OCI-LY1 (cell line): ENCODE results near the gene G6PC3.

Experiments
- H2AFZ ChIP-seq: fragments of 200-600 bp; sonication (generic), shearing (Covaris generic); 2 replicates; pipeline ENCODE4 v1.6.0; 2014; ENCODE audit warnings: antibody characterized with exemption, mild to moderate bottlenecking, low read length
- H3F3A ChIP-seq: fragments of 200-600 bp; sonication (generic), shearing (Covaris generic); 2 replicates; pipeline ENCODE4 v1.6.0; 2014; ENCODE audit warnings: mild to moderate bottlenecking, antibody characterized with exemption, low read length, moderate library complexity; ENCODE audit not compliant: insufficient read depth
- H3K27ac ChIP-seq: fragments of 200-600 bp; sonication (generic); 2 replicates; pipeline ENCODE4 v1.5.1; 2014; ENCODE audit warnings: low read length, mixed run types, mild to moderate bottlenecking, low read depth; ENCODE audit not compliant: poor library complexity, severe bottlenecking
- H3K27me3 ChIP-seq: fragments of 200-600 bp; sonication (generic); 2 replicates; pipeline ENCODE4 v1.6.0; 2014; ENCODE audit warnings: antibody characterized with exemption, mild to moderate bottlenecking, low read length, moderate library complexity; ENCODE audit not compliant: insufficient read depth
- H3K36me3 ChIP-seq: fragments of 200-600 bp; sonication (generic); 2 replicates; pipeline ENCODE4 v1.6.1; 2014; ENCODE audit warnings: mild to moderate bottlenecking, antibody characterized with exemption, low read length, moderate library complexity, mixed read lengths; ENCODE audit not compliant: insufficient read depth
- H3K4me1 ChIP-seq: fragments of 200-600 bp; sonication (generic); 2 replicates; pipeline ENCODE4 v1.5.1; 2014; ENCODE audit warnings: mild to moderate bottlenecking, low read length, moderate library complexity; ENCODE audit not compliant: insufficient read depth, severe bottlenecking
- H3K4me2 ChIP-seq: fragments of 200-600 bp; sonication (generic), shearing (Covaris generic); 2 replicates; pipeline ENCODE4 v1.6.1; 2014; ENCODE audit warnings: low read length
- H3K4me3 ChIP-seq: fragments of 200-600 bp; sonication (generic); 2 replicates; pipeline ENCODE4 v1.5.1; 2014; ENCODE audit warnings: low read length, low read depth, mild to moderate bottlenecking, mixed read lengths; ENCODE audit not compliant: poor library complexity, severe bottlenecking
- H3K79me2 ChIP-seq: fragments of 200-600 bp; shearing (Covaris generic); 2 replicates; pipeline ENCODE4 v1.6.1; 2016; ENCODE audit warnings: mixed run types, low read length, mixed read lengths; ENCODE audit not compliant: insufficient read depth
- H3K9ac ChIP-seq: fragments of 200-600 bp; sonication (generic), shearing (Covaris generic); 2 replicates; pipeline ENCODE4 v1.6.1; 2014; ENCODE audit warnings: mild to moderate bottlenecking, low read length, mixed read lengths
- H3K9me2 ChIP-seq: fragments of 200-600 bp; sonication (generic), shearing (Covaris generic); 2 replicates; pipeline ENCODE4 v1.6.1; 2014; ENCODE audit warnings: low read depth, mild to moderate bottlenecking, low read length, mixed read lengths
- H3K9me3 ChIP-seq: fragments of 200-600 bp; shearing (Covaris generic); 2 replicates; pipeline ENCODE4 v1.6.1; 2014; ENCODE audit warnings: low read length, mixed read lengths
- H4K20me1 ChIP-seq: fragments of 200-600 bp; sonication (generic), shearing (Covaris generic); 2 replicates; pipeline ENCODE4 v1.6.0; 2016; ENCODE audit warnings: mild to moderate bottlenecking, low read length; ENCODE audit not compliant: insufficient read depth
- EZH2 ChIP-seq: fragments of 200-600 bp; sonication (generic), shearing (Covaris generic); IDR thresholded peaks from 2 replicates; pipeline ENCODE4 v1.8.0; 2017; ENCODE audit warnings: borderline replicate concordance, mixed run types, mild to moderate bottlenecking, antibody characterized with exemption, low read length, moderate library complexity, mixed read lengths
- TF ChIP-seq, protein P1 (sequence below): fragments of 200-600 bp; sonication (generic), shearing (Covaris generic); IDR thresholded peaks from 2 replicates; pipeline ENCODE4 v1.5.1; 2017; ENCODE audit warnings: mild to moderate bottlenecking, antibody characterized with exemption, low read length, moderate library complexity, mixed read lengths

The G6PC3 gene

DNA sequence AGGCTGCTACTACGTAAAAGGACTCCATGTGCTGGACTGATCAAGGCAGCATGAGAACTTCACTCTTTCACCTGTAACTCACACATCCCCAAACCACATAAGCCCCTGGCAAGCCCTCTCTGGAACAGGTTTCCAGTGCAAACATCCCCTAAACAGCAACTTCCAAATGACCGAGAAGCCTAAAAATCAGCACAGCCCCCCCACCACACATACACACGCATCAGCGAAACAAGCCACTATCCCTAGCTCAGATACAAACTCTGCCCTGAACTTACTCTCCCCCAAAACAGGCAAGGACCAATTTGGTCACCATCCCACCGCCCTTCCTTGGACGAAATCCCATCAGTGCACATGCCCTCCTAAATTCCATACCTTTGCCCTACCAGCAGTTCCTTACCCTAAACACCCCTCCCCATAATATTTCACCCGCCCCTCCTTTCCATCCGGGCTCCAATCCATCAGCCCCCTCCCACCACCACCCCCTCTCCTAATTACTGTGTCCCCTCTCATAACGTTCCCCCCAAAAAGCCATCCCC lies 4.8 kb upstream of the G6PC3 start:
- TF ChIP-seq, protein P1, sequence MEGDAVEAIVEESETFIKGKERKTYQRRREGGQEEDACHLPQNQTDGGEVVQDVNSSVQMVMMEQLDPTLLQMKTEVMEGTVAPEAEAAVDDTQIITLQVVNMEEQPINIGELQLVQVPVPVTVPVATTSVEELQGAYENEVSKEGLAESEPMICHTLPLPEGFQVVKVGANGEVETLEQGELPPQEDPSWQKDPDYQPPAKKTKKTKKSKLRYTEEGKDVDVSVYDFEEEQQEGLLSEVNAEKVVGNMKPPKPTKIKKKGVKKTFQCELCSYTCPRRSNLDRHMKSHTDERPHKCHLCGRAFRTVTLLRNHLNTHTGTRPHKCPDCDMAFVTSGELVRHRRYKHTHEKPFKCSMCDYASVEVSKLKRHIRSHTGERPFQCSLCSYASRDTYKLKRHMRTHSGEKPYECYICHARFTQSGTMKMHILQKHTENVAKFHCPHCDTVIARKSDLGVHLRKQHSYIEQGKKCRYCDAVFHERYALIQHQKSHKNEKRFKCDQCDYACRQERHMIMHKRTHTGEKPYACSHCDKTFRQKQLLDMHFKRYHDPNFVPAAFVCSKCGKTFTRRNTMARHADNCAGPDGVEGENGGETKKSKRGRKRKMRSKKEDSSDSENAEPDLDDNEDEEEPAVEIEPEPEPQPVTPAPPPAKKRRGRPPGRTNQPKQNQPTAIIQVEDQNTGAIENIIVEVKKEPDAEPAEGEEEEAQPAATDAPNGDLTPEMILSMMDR: no peak
- no peak for TF ChIP-seq EZH2
- Histone ChIP-seq H3K27me3 (no peaks in the 10 kb centered on the region), H3K4me1 (peaks cover 30% of the 10 kb centered on the region), H2AFZ (no peak overlapping the region), H3K9ac (peak overlapping the region; percentile 97), H3K4me3 (peak overlapping the region; percentile 97), H3F3A (no peaks in the 10 kb centered on the region; the same call in 1 of the 2 replicates), H3K27ac (peak overlapping the region; percentile 63), H3K36me3 (peaks cover 34% of the 10 kb centered on the region), H4K20me1 (no peaks in the 10 kb centered on the region), H3K4me2 (peak overlapping the region; percentile 86), H3K9me3 (no peaks in the 10 kb centered on the region), H3K9me2 (no peaks in the 10 kb centered on the region), H3K79me2 (peaks cover 48% of the 10 kb centered on the region)

DNA sequence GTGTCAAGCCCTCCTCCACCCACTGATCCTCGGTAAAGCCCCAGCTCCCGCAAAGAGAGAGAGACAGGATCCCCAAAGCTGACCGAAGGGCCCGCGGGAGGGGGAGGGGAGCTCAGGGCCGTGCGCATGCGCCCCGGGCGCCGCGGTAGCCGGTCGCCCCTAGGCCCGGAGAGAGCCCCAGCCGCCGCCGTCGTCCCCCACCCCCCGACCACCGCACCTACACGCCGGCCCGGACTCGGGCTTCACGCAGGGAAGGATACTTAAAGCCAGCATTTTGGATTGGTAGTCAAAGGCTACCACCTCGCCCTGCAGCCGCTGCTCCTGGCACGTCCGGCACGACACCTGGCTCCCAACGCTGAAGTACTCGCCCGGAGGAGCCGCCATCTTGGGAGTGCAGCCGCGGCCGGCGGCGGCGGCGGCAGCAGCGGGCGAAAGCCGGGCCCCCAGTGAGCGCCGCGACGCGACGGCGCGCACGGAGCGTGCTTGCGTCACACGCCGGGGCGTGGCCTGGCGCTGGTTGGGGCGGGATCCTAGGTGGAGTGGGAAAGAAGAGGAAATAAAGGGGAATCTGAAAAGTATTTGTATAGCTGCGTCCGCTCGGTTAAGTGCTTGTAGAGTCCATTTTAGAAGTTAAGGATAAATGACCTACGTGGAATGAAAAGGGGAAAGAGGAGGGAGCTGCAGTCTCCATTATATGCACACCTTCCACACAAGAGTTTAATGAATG lies 4.2 kb upstream of the G6PC3 start, which contains the start of gene LSM12:
Gene LSM12 (minus strand): TSS at position 468 of the 727 bp plus-strand sequence. CDS start 84 bp downstream, at position 384.
- Histone ChIP-seq H2AFZ (peak within 1 kb of the TSS; percentile 37; the same call in 1 of the 2 replicates), H3K4me3 (peak within 1 kb of the TSS; percentile 97), H3K79me2 (peaks cover 44% of the 10 kb centered on the region), H3K4me2 (peak within 1 kb of the TSS; percentile 86), H3K36me3 (peaks cover 28% of the 10 kb centered on the region), H4K20me1 (no peaks in the 10 kb centered on the region), H3K4me1 (peaks cover 36% of the 10 kb centered on the region), H3K9ac (peak within 1 kb of the TSS; percentile 97), H3K9me2 (no peaks in the 10 kb centered on the region), H3F3A (no peaks in the 10 kb centered on the region; the same call in 1 of the 2 replicates), H3K9me3 (no peaks in the 10 kb centered on the region), H3K27ac (peak within 1 kb of the TSS; percentile 66), H3K27me3 (no peaks in the 10 kb centered on the region)
- TF ChIP-seq, protein P1: no peak
- TF ChIP-seq EZH2: no peak

DNA sequence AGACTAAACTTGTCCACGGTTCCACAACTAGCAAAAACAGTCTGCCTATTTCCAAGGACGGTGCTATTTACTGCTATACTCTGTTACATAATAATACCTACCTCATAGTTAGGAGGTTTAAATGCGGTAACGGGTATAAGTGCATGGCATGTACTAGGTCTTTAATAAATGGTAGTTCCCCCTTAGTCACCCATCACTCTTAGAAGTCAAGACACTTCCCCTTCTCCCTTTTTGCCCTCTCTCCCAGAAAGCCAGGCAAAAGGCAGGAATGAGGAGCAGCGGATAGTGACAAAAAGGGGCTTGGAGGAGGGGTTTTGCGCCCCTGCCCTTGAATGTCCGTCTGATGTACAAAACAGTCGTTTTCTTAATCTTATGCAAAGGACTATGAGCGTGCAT lies 3.0 kb upstream of the G6PC3 start:
- Histone ChIP-seq H3K9ac (no peak overlapping the region; the same call in 1 of the 2 replicates), H2AFZ (peak overlapping the region; percentile 37; the same call in 1 of the 2 replicates), H4K20me1 (no peaks in the 10 kb centered on the region), H3K4me1 (peaks cover 43% of the 10 kb centered on the region), H3K27ac (peak overlapping the region; percentile 66), H3K79me2 (peaks cover 35% of the 10 kb centered on the region), H3K4me3 (peak overlapping the region; percentile 97), H3F3A (no peaks in the 10 kb centered on the region; the same call in 1 of the 2 replicates), H3K36me3 (peaks cover 17% of the 10 kb centered on the region), H3K9me2 (no peaks in the 10 kb centered on the region), H3K9me3 (no peaks in the 10 kb centered on the region), H3K27me3 (no peaks in the 10 kb centered on the region), H3K4me2 (peak overlapping the region; percentile 86)
- TF ChIP-seq, protein P1: no peak
- TF ChIP-seq EZH2: no peak
